Measurements from ENCODE around the gene BCAM.
"Not testable (repeated sequence)": the region's sequence is repeated elsewhere in the genome, so short reads cannot be mapped to it uniquely, and the experiment has no call there.

The BCAM gene

DNA sequence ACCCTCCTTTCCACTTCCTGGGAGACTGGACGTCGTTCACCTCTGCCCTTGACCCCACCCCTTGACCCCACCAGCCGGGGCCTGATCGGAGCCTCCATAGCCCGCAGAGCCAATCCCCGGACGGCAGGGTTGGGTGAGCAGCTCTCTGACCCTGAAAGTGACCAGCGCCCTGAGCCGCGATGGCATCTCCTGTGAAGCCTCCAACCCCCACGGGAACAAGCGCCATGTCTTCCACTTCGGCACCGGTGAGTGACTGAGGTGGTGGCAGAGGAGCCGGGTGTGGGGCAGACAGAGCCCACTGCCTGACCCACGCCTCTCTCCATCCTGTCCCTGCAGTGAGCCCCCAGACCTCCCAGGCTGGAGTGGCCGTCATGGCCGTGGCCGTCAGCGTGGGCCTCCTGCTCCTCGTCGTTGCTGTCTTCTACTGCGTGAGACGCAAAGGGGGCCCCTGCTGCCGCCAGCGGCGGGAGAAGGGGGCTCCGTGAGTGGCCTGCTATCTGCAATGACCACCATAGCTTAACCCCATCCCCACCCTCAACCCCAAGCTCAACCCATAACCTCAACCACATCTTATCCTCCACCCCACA lies 10.4 kb downstream of the BCAM start:
- no peak for DNase-seq

DNA sequence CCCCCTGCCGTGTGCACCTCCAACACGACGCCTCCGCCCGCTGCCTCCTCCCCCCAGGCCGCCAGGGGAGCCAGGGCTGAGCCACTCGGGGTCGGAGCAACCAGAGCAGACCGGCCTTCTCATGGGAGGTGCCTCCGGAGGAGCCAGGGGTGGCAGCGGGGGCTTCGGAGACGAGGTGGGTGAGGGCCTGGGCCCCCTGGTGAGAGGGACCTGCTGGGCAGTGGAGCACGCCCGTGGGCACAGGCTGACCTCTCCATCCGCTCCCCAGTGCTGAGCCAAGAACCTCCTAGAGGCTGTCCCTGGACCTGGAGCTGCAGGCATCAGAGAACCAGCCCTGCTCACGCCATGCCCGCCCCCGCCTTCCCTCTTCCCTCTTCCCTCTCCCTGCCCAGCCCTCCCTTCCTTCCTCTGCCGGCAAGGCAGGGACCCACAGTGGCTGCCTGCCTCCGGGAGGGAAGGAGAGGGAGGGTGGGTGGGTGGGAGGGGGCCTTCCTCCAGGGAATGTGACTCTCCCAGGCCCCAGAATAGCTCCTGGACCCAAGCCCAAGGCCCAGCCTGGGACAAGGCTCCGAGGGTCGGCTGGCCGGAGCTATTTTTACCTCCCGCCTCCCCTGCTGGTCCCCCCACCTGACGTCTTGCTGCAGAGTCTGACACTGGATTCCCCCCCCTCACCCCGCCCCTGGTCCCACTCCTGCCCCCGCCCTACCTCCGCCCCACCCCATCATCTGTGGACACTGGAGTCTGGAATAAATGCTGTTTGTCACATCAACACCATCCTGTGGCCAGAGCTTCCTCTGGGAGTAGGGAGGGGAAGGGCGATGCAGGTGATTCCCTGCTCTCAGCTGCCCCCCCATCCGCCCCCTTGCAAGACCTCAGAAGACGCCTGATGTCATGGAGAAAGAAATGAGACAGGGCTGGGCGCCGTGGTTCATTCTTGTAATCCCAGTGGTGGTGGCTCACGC lies 12.0 kb downstream of the BCAM start:
- DNase-seq, result no peak

DNA sequence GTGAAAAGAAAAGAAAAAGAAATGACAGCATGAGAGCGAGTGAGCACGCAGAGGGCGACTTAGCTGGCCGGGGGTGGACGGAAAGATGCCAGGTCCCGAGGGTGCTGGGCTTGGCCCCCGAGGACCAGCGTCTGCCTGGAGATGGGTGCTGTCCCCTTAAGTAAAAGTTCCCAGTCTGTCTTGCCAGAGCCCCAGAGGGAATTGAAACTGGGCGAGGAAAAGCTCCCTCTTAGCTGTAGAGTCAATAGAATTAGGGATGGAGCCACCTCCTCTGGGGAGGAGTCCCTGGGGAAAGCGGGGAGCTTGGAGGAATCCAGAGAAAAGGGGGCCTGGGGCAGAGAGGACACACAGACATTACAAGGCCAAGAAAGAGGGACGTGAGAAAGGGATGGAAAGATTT lies 13.3 kb downstream of the BCAM start:
- no peak for DNase-seq

DNA sequence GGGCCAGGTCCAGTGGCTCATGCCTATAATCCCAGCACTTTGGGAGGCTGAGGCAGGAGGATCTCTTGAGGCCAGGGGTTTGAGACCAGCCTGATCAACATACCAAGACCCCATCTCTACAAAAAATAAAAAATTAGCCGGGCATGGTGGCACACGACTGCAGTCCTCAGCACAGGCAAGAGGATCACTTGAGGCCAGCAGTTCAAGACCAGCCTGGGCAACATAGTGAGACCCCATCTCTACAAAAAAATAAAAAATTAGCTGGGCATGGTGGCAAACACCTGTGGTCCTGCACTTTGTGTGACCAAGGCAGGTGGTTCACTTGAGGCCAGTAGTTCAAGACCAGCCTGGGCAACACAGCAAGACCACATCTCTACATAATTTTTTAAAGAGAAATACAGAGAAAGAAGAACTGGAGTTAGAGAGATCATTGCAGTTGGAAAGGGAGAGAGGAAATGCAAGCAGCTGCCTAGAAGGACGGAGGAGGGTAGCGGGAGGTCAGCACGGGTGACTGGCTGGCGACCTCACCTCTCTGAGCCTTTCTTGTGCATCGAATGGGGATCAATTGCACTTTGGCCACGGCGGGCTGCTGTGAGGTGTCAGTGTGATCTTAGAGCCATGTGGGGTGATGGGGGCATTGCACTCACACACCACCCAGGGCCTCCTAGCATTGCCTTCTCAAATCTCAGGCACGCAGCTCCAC lies 13.9 kb downstream of the BCAM start:
- DNase-seq, result no peak

DNA sequence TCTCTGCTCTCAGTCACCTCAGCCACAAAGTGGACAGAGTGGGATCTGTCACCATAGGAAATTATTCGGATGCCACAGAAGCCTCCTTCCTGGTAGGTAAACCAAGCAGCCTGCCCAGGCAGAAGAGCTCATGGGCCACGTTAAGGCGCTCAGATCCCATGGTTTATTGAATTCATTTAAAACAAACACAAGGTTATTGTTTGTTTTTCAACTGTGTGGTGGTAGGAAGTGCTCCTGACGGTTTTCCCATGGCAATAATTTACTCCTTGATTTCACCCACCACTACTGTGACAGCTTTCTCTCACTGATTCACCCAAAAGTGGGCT lies 14.4 kb downstream of the BCAM start:
- DNase-seq, result no peak

DNA sequence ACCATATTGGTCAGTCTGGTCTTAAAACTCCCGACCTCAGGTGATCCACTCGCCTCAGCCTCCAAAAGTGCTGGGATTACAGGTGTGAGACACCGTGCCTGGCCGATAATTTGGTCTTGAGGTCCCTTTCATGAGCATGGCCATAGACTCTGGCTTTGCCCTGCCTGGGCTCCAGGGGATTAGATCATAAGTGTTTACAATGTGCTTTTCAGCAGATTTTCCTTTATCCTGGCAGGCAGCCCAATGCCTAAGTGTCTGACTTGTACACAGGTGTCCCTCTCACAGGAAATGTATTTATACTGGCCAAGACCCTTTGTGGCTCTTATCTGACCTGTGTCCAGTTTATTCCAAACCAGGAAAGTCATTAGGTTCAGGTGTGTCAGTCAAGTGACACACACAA lies 15.9 kb downstream of the BCAM start:
- DNase-seq, result no peak

DNA sequence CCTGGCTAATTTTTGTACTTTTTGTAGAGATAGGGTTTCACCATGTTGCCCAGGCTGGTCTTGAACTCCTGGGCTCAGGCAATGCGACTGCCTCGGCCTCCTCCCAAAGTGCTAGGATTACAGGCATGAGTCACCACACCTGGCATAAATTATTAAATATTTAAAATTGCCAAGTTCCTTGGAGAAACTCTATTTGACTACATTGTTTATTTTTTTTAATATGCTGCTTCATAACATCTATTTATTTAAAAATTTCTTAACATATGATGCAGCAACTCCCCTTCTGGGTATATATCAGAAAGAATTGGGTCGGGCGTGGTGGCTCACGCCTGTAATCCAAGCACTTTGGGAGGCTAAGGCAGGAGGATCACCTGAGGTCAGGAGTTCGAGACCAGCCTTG lies 24.0 kb downstream of the BCAM start:
- DNase-seq, result not testable (repeated sequence)

DNA sequence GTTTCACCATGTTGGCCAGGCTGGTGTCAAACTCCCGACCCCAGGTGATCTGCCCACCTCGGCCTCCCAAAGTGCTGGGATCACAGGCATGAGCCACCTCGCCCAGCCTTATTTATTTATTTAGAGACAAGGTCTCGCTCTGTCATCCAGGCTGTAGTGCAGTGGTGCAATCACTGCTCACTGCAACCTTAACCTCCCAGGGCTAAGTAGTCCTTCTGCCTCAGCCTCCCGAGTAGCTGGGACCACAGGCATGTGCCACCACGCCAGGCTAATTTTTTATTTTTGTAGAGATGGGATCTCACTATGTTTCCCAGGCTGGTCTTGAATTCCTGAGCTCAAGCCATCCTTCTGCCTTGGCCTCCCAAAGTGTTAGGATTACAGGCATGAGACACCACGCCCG lies 25.5 kb downstream of the BCAM start:
- DNase-seq, result not testable (repeated sequence)

DNA sequence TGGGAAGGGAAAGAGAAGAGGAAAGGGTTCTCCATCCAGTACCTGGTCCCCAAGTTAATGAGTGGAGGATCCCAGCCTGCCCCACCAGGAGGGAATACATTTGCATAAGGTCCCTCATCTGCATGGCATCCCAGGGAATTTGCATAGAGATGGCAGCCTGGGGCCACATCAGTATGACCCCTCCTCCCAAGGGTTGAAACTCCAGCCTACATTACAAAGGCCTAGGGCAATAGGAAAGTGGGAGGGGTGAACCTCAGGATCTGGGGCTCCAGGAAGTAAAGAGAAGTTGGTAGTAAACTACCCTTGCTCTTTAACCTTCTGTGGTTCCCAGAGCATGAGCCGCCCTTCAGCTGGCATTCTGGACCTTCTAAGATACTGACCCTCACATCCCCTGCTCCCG lies 30.4 kb downstream of the BCAM start:
- no peak for DNase-seq

DNA sequence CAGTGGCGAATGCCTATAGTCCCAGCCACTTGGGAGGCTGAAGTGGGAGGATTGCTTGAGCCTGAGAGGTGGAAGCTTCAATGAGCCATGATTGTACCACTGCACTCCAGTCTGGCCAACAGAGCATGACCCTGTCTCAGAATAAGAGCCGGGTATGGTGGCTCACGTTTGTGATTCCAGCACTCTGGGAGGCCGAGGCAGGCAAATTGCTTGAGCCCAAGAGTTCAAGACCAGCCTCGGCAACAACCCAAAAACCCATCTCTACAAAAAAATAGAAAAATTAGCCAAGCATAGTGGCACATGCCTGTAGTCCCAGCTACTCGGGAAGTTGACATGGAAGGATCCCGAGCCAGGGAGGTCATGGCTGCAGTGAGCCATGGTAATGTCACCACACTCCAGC lies 31.9 kb downstream of the BCAM start:
- no peak for DNase-seq

DNA sequence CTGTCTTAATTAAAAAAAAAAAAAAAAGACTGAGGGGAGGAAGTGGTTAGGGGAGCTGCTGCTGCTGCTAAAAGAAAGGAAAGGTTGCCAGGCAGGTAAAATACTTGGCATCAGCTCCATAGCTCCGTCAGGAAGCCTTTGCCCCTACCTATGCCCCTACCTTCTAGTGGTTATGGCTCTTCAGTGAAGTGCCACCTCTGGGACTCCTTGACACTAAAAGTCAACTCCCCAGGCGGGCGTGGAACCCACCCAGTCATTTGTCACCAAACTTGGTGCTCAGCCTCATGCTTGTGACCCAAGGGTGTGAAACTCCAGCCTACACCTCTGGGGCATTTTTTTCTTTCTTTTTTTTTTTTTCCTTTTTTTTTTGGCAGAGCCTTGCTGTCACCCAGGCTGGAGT lies 32.3 kb downstream of the BCAM start:
- DNase-seq, result no peak

DNA sequence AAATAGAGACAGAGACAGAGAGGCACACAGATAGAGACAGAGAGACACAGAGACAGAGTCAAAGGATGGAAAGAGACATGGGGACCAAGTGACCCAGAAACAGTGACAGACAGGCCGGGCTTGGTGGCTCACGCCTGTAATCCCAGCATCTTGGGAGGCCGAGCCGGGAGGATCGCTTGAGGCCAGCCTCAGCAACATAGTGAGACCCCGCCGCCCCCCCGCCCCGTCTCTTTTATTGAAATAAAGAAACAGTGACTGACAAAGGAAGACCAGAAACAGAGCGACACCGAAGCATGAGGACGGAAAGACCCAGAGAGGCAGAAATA lies 36.3 kb downstream of the BCAM start:
- DNase-seq, result no peak

DNA sequence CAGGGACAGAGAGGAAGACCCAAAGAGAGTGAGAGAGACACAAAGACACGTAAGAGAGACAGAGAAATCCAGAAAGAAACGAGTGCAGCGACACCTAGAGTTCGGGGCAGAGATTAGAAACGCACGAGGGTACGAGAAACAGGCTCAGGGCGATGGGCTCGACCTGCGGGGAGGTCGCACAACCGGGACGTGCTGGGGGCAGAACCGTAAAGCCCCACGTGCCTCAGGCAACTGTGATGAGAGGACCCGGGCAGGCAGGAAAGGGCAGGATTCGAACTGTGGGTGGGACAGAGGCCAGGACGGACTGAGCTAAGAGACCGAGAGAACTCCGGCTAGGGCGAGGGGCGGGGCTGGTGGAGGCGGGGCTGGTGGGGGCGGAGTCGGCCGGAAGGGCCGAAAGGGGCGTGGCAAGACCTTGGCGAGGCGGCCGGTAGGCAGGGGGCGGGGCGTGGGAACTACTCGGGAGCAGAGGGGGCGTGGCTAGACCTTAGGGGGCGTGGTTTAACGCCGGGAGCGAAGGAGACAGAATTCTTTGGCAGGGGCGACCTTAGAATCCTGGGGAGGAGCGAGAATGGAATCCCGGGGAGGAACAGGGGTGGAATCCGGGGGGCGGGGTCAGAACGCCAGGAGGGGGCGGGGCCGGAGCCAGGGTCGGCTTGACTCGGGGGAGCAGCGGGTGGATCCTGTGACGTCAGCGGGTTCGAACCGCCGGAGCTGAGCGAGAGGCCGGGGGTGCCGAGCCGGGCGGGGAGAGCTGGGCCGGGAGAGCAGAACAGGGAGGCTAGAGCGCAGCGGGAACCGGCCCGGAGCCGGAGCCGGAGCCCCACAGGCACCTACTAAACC lies 36.9 kb downstream of the BCAM start, which contains the start of gene NECTIN2:
NECTIN2 (plus strand) TSS at position 686 of the 843 bp plus-strand sequence. CDS start 229 bp downstream, outside the sequence.
- DNase-seq, result peak; percentile 97

DNA sequence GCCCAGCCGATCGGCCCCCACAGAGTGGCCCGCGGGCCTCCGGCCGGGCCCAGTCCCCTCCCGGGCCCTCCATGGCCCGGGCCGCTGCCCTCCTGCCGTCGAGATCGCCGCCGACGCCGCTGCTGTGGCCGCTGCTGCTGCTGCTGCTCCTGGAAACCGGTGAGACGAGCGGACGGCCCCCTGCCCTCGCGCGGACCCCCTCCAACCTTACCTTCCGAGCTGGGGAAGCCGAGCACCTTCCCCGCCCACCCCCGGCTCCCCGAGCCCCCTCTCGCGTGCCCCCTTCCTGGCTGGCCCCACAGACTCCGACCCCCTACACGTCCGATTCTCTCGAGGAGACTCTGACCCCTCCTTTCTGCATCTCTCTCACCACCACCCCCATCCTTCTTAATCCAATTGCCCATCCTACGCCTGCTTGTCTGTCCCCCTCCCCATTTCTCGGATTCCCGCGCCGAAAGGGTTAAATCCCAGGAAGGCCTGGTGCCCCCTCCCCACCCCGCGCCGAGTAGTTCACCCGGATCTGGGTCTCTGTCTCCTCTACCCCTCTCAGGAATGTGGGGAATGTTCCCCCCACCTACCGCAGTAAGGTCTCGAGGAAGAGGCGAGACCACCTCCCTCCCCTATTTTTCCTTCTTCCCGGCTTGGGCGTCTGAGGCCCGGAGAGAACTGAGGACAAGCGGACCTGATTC lies 37.7 kb downstream of the BCAM start:
- DNase-seq, result no peak

DNA sequence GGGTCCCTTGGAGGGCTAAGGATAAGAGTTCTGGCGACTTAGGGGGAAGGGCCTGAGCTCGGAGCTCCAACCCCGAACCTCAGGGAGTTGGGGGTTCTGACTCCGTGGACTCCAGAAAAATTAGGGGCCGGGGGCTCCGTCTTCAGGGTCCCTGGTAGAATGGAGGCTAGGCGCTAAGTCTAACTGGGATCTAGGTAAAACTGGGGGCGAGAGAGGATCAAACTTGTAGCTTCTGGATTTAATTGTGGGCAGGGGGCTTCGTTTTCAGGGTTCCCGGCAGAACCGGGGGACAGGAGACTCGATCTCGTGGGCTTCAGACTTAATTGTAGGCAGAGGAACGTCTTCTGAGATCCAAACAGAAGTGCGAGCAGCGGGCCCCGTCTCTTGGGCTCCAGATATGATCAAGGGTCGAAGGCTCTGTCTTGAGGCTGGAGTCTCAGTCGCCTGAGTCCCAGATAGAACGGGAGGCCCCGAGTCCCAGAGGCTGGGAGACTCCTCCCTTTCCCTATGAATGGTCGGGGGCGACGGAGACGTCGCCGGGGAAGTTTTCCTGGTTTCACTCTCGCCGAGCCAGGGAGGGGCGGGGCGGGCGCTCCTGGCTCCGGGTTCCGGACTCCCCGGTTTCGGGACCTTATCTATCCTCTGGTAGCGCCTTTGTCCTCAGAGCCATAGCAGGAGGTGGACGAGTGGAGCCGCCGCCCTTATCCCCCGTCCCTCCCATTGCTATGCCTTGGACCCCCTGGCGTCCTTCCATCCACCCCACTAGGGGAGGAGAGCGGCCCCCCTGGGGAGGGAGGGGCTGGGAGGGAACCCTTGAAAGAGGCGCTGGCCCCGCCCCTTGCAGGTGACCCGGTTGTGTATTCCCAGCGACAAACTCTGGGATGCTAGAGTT lies 38.5 kb downstream of the BCAM start:
- DNase-seq, result peak; percentile 61

DNA sequence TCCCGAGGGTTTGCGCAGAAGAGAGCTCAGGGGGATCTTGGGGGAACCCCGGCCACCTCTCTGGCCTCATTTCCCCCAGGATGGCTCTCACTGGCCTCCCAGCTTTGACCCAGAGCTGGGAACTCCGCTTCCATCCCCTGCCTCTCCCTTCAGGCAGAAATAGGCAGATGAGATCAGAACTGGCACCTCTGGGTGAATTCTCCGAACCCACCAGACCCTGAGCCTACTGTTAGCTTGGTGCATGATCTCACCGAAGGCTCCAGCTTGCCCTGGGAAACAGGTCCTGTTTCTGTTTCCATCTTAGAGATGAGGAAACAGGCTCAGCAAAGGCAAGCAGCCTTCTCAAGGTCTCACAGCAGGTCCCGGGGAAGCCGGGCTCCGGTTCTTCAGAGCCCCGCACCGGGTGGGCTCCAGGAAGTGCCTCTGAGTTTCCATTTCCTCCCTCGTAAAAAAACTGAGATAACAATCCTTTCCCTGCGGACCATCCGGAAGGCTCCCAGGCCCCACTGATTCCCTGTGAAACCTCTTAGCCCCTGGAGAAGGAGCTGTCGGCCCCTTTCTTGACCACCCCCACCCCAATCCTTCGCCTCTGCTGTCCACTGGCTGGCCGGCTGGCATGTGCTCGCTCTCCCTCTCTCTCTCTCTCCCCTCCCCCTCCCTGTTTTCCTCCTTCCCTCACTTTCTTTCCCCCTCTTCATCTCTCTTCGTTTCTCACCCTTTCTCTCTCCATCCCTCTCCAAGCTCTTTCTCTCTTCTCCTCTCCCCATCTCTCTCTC lies 39.3 kb downstream of the BCAM start:
- DNase-seq, result peak; percentile 44

DNA sequence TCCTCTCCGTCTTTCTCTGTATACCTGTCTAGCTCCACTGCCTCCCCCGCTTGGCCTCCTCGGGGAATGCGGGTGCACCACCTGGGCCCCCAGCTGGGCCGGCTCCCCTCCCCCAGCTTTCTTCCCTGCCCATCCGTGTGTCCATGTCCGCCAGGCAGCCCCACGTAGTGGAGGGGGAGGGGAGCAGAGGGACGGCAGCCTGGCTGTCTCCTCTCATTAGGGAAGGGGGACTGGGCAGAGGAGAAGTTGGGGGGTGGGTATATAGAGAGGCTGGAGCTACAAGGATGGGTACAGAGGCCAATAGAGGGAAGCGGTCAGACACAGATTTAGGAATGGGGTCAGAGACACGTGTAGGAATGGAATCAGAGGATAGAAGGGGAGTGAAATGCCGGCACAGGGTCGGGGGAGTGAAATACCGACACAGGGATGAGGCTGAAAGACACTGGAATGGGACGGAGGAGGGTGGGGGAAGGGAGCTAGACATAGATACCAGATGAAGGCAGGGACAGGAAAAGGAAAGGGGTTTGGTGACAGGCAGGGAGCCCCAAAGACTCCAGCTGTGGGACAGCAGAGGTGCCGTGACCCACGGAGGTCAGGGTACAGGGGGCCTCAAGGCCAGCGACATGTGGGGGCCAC lies 40.0 kb downstream of the BCAM start:
- no peak for DNase-seq

DNA sequence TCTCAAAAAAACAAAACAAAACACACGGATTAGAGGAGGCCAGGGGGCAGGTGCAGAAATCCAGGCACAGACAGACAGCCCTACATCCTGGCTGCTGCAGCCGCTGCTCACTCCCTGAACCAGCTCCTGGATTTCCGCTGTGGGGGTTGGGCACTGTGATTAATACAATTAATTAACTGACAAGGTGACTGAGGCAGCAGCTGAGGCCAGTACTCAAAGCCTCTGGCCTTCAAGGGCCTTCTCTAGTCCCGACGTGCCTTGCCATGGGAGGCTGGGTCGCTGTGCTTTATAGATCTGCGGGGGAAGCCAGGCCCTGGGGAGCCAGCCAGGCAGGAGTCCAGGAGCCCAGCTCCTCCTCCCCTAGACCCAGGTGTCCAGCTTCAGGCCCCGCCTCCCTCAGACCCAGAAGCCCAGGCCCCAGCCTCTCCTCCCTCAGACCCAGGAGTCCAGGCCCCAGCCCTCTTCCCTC lies 41.8 kb downstream of the BCAM start:
- DNase-seq, result no peak

DNA sequence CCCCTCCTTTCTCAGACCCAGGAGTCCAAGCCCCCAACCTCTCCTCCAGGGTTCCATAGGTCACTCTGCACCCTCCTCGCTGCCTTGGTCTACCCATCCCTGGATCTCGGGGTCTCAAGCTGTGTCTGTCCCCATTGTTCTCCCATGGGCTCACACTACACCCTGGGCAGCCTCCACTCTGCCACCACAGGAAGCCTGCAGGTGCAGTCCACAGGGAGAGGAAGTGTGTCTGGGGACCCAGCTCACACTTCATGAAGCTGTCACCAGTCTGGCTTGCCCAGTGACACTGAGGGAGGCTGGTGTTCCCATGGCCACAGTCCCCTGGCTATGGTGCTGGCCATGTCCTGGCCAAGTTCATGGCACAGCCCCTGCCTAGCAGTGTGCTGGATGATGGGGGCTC lies 42.5 kb downstream of the BCAM start:
- DNase-seq, result peak; percentile 35

DNA sequence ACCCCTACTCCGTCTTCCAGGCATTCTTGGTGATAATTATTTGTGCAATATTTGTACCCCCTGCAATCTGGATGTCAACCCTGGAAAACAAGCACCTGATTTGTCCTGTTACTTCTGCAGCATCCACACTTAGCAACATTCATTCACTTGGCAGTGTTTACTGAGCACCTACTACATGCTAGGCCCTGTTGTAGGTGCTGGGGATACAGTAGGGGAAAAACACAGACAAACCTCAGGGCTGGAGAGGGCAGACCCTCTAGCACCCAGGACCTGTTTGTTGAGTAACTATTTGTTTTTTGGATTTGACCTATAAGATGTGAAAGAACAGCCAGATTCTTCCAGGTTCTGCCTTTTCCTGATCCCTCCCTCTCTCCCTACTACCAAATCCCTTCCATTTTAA lies 46.7 kb downstream of the BCAM start:
- DNase-seq, result no peak

All from hematopoietic multipotent progenitor cell treated with erythropoietin and hydrocortisone succinate and interleukin-3 and kit ligand, for 4 days (in vitro differentiated cells).